ENCODE measurements around the gene DIAPH2.
"Not testable (repeated sequence)": the region's sequence is repeated elsewhere in the genome, so short reads cannot be mapped to it uniquely, and the experiment has no call there.

DIAPH2 gene

DNA sequence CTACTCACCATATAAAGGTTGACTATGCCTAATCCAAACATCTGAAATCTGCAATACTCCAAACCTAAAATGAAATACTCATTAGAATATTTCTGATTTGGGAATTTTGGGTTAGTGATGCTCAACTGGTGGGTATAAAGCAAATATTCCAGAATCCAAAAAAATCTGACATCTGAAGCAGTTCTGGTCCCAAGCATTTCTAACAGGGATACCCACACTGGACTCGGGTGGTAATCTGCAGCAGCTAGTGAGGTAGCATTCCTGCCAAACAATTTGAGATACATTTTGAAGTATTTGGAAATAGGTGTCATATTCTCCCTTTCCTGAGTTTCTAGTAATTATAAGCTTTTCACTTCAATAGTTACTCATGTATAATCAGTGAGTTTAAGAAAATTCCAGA is 149.5 kb downstream of the DIAPH2 start:
- DNase-seq, result no peak

DNA sequence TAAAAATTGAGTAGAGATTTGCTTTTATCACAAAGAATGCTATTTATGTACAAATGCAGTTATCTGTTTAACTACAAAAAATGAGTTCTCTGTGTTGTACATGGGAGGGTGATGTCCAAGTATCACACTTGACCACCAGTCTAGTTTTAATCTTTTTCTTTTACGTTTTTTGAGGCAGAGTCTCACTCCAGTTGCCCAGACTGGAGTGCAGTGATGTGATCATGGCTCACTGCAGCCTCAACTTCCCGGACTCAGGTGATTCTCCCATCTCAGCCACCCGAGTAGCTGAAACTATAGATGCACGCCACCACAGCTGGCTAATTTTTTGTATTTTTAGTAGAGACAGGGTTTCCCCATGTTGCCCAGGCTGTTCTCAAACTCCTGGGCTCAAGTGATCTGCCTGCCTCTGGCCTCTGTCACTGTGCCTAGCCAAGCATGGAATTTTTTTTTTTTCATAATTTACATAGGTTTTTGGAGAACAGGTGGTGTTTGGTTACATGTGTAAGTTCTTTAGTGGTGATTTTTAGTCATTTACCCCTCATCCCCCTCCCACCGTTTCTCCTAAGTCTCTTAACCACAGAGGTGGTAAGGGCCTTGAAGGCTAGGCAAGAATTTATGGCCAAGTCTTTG is 151.1 kb downstream of the DIAPH2 start:
- no peak for DNase-seq

DNA sequence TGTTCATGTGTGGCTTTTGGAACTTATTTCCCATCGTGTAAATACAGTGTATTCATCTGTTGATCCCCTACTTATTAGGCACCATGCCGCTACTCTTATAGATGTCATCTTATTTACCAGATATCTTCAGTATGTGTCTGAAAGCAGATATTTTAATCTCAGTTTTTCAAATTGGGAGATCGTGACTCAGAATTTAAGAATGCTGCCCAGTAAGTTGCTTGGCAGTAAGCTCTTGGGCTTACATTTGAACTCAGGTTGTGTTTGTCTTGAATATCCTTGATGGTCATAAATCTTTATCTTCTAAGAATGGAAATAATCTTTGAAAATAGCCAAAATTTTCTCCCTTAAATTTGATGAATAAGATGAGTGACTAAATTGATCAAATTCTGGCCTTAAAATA is 153.2 kb downstream of the DIAPH2 start:
- no peak for DNase-seq

DNA sequence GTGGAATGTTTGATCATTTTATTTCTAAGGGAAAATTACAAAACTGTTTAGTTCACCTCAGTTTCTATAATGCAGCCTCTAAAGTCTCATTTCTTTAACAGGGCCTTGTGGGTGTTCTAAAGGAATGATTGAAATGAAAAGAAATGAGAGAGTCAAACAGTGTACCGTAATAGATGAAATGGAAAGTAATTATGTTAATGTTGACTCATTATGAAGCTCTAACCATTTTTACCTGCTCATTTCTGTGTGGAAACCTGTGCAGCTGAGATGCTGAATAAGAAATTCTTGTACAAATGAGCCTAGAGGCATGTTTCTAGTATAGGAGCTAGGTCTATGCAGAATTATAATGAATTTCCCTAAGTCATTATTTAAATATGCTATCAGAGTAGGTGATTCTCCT is 153.9 kb downstream of the DIAPH2 start:
- no peak for DNase-seq

DNA sequence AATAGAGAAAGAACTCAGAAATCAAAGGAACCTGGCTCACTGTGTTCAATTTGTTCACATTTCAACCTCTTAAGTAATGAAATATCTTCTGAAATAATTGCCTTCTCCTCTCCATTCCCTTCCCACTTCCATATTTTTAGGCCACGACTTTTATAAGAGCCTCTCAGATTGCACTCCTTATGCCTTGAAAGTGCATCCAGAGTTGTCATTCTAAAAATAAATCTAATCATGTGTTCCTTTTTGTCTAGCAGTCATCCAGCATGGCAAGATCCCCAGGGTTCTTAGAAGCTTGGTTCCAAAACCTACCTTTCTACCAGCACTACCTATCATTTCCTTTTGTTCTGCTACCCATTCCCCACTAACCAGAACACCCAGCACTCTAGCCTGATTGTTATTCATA is 156.7 kb downstream of the DIAPH2 start:
- DNase-seq, result no peak

DNA sequence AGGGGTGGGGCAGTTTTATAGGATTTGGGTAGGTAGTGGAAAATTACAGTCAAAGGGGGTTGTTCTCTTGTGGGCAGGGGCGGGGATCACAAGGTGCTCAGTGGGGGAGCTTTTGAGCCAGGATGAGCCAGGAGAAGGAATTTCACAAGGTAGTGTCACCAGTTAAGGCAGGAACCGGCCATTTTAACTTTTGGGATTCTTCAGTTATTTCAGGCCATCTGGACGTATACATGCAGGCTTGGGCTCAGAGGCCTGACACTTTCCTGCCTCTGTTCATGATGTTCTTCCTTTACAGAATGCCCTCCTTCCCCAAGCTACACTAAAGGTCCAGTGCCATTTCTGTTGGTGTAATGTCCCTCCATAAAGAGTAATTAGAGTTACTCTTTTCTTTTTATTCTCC is 157.2 kb downstream of the DIAPH2 start:
- DNase-seq, result not testable (repeated sequence)

DNA sequence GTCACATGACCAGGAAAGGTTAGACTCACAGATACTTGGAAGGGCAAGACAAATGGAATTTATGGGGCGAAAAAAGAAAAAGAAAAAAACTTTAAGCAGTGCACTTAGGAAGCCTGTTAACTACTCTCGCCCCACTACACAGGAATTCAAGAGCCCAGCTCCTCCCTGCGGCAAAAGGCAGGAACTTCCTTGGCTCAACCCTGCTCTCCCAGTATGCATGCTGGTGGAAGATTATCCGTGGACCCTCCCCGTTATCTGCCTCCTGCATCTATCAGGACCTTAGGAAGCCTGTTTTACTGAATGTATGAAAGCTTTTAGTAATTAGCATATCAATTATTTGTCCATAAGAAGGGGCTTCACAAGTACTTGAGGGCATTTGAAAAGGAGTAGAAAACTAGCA is 158.9 kb downstream of the DIAPH2 start:
- DNase-seq, result no peak

DNA sequence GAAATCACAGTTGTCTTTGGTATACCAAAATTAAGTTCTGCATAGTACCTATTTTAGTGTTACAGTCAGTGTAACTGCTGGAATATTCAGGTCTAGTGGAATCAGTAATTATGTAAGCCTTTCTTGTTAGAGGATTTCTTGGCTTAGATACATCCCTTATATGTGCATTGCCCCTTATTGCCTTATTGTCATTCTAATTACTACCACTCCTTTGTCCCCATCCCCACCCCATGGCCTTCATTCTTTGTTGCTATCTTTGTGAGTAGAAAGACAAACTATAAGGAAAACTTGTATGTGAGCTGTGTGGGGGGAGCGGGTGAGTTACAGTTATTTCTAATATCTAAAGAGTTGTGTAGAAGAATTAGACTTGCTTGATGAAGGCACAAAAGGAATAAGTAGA is 162.2 kb downstream of the DIAPH2 start:
- DNase-seq, result no peak

DNA sequence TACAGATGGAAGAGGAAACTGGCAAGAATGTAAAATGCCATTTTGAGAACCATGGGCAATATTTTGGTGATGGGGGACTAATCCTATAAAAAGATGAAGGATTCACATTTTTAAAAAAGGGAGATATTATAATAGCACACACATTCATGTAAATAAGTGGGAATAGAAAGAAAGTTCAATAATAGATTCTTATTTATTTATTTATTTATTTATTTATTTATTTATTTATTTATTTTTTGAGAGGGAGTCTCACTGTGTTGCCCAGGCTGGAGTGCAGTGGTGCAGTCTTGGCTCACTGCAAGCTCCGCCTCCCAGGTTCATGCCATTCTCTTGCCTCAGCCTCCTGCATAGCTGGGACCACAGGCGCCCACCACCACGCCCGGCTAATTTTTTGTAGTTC is 174.8 kb downstream of the DIAPH2 start:
- not testable (repeated sequence) for DNase-seq

DNA sequence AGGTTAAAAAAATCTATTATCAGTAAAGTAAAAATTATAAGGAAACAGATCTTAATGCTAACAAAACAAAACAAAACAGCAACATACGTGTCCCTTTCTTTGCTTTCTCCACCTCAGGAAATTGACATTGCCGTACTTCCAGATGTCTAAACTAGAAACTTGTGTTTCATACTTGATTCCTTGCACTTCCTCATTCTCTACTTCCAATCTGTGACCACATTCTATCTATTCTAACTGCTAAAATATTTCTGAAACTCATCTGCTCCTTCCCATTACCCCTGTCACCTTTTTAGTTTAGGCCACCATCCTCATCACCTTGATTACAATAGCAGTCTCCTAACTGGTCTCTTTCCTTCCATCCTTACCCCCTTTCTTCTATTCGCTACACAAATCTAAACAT is 176.6 kb downstream of the DIAPH2 start:
- no peak for DNase-seq

DNA sequence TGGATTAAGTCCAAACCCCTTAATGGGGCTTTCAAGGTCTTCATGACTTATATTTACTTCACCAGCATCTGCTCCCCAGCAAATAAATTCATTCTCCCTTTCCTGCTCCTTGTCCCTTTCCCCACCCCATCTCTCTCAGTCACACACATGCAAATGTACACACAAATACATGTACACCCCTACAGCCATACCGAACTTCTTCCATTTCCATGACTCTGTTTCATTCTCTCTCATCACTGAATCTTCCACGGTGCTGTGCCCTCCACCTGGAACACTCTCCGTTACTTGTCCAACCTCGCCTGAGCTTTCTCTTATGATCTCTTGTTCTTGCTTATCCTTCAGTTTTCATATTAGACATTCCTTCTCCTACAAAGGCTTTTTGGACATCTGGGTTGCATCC is 177.0 kb downstream of the DIAPH2 start:
- no peak for DNase-seq

DNA sequence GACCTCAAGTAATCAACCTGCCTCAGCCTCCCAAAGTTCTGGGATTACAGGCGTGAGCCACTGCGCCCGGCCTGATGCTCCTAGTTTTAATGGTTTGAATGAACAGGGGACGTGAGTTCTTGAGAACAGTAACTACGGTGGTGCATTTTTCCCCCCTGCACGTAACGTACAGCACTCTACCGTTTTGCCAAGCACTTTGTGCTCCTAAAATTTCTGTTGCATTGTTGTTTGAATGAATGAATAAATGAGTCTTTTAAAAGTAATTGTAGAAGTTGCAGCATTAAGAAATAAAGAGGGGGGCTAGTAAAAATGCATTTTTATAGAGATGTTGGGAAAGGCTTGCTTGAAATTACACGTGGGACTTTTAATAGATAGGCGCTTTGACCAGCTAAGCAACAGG is 199.0 kb downstream of the DIAPH2 start, which contains the start of gene RPA4:
Gene RPA4 (plus strand): TSS at position 301 of the 400 bp plus-strand sequence. CDS start 403 bp downstream, outside the sequence.
- no peak for DNase-seq

DNA sequence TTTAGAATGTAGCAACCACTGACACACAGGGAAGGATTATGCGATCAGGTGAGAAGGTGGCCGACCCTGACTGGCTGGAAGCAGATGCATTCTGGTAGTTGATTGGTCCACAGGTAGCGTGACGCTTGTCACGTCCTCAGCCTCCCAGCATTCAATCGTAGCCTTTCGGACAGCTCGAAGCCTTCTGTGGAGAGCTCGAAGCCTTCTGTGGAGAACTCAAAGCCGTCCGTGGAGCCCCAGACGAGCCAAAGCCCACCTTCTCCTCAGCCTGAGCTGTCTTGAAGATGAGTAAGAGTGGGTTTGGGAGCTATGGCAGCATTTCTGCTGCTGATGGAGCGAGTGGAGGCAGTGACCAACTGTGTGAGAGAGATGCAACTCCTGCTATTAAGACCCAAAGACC is 199.4 kb downstream of the DIAPH2 start:
- DNase-seq, result no peak

DNA sequence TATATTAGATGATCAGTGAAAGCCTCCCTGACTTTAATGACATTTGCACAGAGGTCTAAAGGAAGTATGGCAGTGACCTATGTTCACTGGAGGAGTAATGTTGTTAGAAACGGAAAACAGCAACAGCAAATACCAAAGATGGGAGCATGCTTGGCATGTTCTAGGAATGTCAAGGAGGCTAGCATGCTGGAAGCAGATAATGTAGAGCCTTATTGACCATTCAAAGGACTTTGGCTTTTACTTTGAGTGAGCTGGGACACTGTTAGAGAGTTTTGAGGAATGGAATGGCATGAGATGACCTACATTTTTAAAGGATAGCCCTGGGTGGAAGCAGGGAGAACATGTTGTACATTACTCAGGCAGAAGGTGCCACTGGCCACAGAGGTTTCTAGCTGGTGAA is 205.1 kb downstream of the DIAPH2 start:
- no peak for DNase-seq

DNA sequence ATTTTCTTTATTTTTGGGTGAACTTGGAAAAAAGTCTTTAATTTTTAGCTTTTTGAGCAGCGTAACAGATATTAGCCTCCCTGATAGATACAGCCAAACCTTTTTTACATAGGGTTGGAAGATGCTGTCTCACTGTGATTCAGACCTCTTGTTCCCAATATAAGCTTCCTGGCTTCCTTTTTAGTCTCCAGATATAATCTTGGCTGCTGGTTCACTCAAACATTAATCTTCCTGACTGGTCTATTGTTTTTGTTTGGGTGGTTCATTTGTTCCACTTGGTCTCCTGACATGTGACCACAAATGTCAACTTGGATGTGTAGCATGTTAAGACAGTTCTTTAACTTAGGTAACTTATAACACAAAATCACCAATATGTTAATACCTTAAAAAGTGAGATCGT is 222.1 kb downstream of the DIAPH2 start:
- no peak for DNase-seq

DNA sequence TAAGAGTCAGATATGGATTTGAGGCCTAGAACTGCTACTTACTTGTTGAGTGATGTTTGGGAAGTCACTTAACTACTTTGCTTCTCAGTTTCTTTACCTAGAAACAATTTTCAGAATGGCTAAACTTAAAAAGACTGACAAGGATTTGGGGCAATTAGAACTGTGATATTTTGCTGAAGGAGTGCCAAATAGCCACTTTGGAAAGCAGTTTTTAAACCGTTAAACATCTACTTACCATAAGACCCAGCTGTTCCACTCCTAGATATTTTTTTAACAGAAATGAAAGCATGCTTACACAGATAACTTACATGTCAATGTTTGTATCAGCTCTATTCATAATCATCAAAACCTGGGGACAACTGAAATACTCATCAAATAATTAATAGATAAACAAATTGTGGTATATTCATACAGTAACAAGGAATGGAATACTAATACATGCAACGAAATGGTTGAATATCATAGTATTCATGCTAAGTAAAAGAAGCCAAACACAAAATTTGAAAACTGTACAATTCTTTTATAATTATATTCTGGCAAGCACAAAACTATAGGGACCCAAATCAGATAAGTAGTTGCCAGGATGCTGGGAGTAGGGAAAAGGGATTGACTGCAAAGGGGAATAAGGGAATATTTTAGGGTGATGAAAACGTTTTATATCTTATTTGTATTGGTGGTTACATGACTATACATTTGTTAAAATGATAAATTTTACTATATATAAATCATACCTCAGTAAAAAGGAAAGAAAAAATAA is 223.1 kb downstream of the DIAPH2 start:
- DNase-seq, result no peak

DNA sequence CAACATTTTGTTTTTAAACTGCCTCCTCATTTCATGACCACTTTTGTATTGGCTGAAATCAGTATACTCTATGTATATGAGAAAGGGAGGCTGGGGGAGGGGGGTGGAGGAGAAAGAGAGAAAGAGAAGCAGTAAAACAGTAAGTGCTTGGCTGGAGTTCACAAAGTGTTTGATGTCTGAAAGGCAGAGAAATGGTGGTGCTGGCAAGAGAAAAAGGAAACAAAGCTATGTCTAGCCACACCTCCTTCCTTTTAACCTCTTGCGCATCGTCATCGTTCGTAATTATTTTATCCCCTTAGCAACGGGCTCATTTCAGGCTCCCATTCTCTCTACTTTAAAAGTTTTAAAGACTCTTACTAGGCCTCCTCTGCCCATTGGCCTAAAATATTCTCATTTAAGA is 224.6 kb downstream of the DIAPH2 start:
- no peak for DNase-seq

DNA sequence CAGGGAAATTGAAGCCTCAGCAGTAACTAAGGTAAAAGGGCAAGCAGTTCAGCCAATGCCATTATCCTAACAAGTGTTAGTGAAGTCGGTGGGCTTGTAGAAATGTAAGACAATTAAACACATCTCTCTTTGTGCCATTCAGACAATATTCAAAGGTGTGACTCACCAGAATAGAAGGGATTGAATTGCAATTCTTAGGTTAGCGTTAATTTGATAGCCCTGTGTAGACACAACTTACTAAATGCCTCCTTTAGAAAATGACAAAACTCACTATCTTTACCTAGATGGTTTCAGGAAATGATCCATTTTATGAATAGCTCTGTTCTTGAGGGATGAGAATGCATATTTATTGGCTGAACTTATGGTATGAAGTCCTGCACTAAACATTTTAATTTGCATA is 234.2 kb downstream of the DIAPH2 start:
- DNase-seq, result no peak

DNA sequence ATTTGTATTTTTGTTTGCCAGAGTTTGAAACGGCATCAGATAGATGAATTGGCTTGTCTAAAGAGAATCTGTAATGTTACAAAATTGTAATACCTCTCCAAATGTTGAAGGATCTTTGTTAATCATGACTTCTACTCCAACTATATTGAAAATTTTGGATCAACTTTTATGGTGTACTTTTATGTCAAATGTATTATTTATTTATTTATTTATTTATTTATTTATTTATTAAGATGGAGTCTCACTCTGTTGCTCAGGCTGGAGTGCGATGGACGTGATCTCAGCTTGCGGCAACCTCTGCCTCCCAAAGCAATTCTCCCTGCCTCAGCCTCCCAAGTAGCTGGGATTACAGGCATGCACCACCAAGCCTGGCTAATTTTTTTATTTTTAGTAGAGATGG is 235.0 kb downstream of the DIAPH2 start:
- DNase-seq, result no peak

DNA sequence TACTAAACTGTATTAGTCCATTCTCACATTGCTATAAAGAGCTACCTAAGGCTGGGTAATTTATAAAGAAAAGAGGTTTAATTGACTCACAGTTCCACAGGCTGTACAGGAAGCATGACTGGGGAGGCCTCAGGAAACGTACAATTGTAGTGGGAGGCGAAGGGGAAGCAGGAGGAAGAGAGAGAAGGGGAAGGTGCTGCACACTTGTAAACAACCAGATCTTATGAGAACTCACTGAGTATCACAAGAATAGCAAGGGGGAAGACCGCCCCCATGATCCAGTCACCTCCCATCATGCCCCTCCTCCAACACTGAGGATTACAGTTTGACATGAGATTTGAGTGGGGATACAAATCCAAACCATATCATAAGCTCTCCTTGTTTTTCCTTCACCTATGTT is 239.9 kb downstream of the DIAPH2 start:
- no peak for DNase-seq

DNA sequence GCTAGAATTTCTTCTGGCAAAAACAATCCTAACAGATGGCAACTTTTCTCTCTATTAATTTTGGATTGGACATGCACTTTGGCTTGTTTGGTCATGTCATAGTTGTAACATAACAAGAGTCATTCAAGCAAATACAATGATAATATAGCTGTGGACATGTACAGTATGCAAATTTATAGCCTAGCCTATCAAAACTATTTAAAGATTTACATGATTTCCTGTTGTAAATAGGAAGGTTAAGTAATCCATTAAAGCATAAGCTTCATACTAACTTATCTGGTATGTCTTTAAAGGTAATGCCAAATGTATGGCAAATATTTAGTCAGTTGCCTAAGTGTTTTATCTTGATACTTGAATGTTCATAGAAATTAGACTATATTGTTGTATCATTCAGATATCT is 244.4 kb downstream of the DIAPH2 start:
- no peak for DNase-seq

DNA sequence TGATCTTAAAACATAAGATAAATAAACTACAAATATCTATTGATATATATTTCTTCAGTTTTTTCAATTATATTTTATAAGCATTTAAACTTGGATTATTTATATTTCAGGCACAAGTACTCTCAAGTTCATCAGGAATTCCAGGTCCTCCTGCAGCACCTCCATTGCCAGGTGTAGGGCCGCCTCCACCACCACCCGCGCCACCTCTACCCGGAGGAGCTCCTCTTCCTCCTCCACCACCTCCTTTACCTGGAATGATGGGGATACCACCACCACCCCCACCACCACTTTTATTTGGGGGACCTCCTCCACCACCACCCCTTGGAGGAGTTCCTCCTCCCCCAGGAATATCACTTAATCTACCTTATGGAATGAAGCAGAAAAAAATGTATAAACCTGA is 273.1 kb downstream of the DIAPH2 start:
- DNase-seq, result no peak

DNA sequence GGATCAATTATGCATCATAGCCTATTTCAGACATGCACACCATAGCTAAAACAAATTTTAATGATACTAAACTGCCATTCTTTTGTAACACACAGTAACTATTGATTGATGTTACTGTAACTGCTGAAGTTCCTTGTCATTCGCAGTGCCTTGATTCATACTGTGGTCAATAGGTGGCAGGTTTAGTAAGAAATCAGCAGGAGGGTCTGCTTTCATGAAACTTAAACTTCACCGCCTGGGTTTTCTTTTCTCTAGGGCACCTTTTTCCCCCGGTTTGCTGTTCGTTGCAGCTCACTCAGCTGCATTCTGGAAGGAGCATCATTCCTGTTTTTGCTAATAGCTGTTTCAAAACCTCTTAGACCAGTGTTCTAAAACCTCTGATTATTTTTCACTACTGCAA is 287.2 kb downstream of the DIAPH2 start:
- DNase-seq, result no peak

DNA sequence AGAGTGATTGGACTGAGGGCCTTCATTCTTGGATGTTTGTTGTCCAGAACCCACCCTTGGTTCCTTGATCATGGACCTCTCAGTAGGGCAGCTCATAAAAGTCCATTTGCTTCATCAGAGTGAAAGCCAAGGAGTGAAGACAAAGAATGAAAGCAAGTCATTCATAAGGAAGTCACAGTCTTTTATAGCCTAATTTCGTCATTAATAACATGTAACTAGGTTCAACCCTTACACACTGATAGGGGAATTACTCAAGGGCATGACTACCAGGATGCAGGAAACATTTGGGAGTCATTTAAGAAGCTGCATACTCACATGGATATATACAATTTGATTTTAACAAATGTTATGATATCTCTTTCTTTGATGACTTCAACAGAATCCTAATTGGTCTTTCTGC is 294.3 kb downstream of the DIAPH2 start:
- no peak for DNase-seq

DNA sequence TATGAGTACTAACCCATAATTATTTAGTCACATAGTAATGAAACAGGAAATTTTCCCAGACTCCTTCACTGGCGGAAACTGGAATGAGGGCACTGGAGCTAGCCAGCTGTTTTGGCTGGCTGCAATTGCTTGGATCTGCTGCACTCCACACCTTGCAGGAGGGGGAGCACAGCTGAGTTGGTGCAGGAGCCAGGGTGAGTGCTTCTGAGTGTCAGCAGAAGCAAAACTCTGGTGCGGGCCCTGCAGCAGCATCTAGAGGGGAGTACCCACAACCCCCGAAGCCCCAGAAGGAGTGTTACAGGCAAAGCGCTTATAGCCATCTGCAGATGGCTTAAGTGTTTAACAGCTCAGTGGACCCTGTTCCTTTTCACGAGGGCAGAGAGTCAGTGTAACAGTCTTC is 295.1 kb downstream of the DIAPH2 start:
- DNase-seq, result no peak

Data from activated naive CD4-positive, alpha-beta T cell (primary cell).